Measurements from ENCODE around the gene SCUBE1.
"Not testable (repeated sequence)": the region's sequence is repeated elsewhere in the genome, so short reads cannot be mapped to it uniquely, and the experiment has no call there.

GRCh38 chr22:43280523-43280886 lies 62.7 kb downstream of the SCUBE1 start:
- not testable (repeated sequence) for TF ChIP-seq CTCF (conservative IDR thresholded peaks at IDR 0.05; ENCODE audit: low read length); EZH2phosphoT487 (IDR thresholded peaks at IDR 0.05; ENCODE audit: borderline replicate concordance, low read depth, low read length)
